Gastrocnemius medialis (tissue), 4 donors: ENCODE measurements around the gene CNPPD1.

Experiments
- POLR2A ChIP-seq, 2 donors: fragments of 450-650 bp; IDR thresholded peaks; one replicate each; pipeline ENCODE4 v1.6.1; 2017; ENCODE audit warnings: antibody characterized with exemption in 2 of 2, mild to moderate bottlenecking in 2 of 2, moderate library complexity in 2 of 2
- TF ChIP-seq, protein P1 (sequence below), 5 experiments: fragments of 450-650 bp in 3 of 5; fragments of 200-600 bp in 2 of 5; sonication (generic) in 2 of 5; IDR thresholded peaks in 4 of 5; conservative IDR thresholded peaks in 1 of 5; 1 replicate in 4 of 5; 2 replicates in 1 of 5; pipeline ENCODE4 v1.5.1; 2016 to 2019; ENCODE audit warnings: antibody characterized with exemption in 5 of 5, mild to moderate bottlenecking in 3 of 5, moderate library complexity in 3 of 5

GRCh38 chr2:219221957-219222518 lies 45.3 kb upstream of the CNPPD1 start:
- TF ChIP-seq, protein P1, sequence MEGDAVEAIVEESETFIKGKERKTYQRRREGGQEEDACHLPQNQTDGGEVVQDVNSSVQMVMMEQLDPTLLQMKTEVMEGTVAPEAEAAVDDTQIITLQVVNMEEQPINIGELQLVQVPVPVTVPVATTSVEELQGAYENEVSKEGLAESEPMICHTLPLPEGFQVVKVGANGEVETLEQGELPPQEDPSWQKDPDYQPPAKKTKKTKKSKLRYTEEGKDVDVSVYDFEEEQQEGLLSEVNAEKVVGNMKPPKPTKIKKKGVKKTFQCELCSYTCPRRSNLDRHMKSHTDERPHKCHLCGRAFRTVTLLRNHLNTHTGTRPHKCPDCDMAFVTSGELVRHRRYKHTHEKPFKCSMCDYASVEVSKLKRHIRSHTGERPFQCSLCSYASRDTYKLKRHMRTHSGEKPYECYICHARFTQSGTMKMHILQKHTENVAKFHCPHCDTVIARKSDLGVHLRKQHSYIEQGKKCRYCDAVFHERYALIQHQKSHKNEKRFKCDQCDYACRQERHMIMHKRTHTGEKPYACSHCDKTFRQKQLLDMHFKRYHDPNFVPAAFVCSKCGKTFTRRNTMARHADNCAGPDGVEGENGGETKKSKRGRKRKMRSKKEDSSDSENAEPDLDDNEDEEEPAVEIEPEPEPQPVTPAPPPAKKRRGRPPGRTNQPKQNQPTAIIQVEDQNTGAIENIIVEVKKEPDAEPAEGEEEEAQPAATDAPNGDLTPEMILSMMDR (IDR thresholded peaks at IDR 0.05 in 4 of 5, conservative IDR thresholded peaks at IDR 0.05 in 1 of 5), result no peak
- TF ChIP-seq POLR2A (IDR thresholded peaks at IDR 0.05), result no peak
